Astrocyte of the cerebellum (primary cell): Measurements from ENCODE around the gene RPL15.

ENCODE experiments used
- DNase-seq: peaks from one replicate; pipeline ENCODE4 v3.0.0-alpha.2; 2011; ENCODE audit warnings: low read depth
- H3K4me3 ChIP-seq: 2 replicates; pipeline ENCODE4 v1.5.1; 2011; ENCODE audit warnings: mild to moderate bottlenecking, low read depth, low read length, moderate library complexity
- in situ Hi-C: cut with HindIII; loops from 2 replicates; pipeline ENCODE4 v1.10.0; 2017; ENCODE audit warnings: low sequenced_read_pairs
- TF ChIP-seq, protein P1 (sequence below): IDR thresholded peaks from 2 replicates; pipeline ENCODE4 v1.5.1; 2012; ENCODE audit warnings: low read length, low read depth, moderate library complexity, mild to moderate bottlenecking; ENCODE audit errors: missing control alignments

RPL15 gene

DNA sequence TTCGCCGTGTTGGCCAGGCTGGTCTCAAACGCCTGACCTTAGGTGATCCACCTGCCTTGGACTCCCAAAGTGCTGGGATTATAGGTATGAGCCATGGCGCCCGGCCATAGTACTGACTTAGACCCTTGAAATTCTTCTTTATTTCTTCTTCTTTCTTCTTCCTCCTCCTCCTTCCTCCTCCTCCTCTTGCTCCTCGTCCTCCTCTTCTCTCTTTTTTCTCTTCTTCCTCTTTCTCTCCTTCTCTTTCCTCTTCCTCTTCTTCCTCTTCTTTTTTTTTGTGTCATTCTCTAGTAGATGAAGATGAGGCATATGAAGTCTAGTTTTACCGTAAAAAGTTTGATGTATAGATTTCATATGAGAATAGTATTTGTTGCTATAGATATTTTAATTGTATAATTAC lies 9.3 kb downstream of the RPL15 start:
- H3K4me3 ChIP-seq, result no peak overlapping the region
- TF ChIP-seq, protein P1, sequence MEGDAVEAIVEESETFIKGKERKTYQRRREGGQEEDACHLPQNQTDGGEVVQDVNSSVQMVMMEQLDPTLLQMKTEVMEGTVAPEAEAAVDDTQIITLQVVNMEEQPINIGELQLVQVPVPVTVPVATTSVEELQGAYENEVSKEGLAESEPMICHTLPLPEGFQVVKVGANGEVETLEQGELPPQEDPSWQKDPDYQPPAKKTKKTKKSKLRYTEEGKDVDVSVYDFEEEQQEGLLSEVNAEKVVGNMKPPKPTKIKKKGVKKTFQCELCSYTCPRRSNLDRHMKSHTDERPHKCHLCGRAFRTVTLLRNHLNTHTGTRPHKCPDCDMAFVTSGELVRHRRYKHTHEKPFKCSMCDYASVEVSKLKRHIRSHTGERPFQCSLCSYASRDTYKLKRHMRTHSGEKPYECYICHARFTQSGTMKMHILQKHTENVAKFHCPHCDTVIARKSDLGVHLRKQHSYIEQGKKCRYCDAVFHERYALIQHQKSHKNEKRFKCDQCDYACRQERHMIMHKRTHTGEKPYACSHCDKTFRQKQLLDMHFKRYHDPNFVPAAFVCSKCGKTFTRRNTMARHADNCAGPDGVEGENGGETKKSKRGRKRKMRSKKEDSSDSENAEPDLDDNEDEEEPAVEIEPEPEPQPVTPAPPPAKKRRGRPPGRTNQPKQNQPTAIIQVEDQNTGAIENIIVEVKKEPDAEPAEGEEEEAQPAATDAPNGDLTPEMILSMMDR, result no peak
- no peak for DNase-seq
- in situ Hi-C loops, result no loop called here

DNA sequence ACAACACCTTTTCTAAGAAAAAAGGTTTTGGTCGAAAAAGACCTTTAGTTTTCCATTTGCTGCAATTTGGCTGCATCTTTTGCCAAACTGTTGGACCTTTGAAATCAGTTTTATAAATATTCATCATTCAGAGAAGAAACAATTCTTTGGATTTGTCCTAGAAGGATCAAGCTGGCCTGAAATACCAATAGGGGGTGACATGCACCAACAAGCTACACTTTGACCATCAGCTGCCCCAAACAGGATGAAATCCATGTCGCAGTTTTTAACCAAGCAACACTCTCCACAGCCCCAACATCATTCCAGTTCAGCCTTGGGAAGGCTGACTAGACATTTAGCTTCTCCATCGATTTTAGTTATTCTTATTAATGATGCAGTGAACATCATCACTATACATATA lies 9.8 kb downstream of the RPL15 start:
- H3K4me3 ChIP-seq, result no peak overlapping the region
- TF ChIP-seq, protein P1, result no peak
- DNase-seq, result no peak
- in situ Hi-C loops, result no loop called here

DNA sequence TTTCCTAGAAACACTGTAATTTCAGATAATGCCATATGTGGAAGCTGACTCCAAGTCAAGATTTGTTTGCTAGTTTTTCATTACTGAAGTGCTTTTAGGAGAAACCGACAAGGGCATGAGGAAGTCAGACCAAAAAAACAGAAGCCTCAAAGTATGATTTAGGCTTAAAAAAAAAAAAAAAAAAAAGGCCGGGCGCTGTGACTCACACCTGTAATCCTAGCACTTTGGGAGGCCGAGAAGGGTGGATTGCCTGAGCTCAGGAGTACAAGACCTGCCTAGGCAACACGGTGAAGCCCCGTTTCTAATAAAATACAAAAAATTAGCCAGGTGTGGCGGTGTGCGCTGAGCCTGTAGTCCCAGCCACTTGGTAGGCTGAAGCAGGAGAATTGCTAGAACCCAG lies 11.6 kb downstream of the RPL15 start:
- TF ChIP-seq, protein P1, result no peak

DNA sequence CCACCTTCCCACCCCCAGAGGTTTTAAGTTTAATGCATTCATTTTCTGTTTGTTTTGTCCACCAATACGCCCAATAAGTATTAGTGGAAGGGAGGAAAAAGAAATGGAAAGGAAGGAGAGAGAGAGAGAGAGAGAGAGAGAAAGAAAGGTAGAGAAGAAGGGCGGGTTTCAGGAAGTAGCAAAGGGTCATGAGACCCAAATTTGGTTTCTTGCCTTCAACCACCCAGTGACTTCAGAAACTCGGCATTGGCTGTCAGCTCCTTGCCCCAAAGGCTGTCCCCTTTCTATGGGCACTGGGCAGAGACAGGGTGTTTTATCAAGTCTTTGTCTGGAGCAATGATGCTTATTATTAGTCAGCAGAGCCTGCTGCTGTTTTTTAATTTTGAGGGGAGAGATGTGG lies 14.7 kb downstream of the RPL15 start:
- TF ChIP-seq, protein P1, result no peak
- in situ Hi-C loops, result no loop called here
- no peak overlapping the region for H3K4me3 ChIP-seq
- DNase-seq, result no peak

More for the DNA sequence above, 11.6 kb downstream of the RPL15 start:
- in situ Hi-C loops, result no loop called here
- no peak overlapping the region for H3K4me3 ChIP-seq
- no peak for DNase-seq

DNA sequence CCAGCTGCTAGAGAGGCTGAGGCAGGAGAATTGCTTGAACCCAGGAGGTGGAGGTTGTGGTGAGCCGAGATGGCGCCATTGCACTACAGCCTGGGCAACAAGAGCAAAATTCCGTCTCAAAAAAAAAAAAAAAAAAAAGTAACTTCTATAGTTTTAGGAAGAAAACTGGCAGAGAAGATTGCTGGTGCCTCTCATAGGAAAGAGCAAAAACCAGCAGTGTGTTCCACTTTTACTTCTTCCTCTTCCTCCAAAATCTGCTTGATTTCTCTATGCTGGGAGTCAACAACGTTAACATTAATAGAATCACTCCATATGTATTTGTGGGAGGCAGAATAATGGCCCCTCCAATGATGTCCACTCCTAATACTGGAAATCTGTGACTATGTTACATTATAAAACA lies 15.6 kb downstream of the RPL15 start:
- H3K4me3 ChIP-seq, result no peak overlapping the region
- in situ Hi-C loops, result no loop called here
- TF ChIP-seq, protein P1, result no peak
- DNase-seq, result no peak

DNA sequence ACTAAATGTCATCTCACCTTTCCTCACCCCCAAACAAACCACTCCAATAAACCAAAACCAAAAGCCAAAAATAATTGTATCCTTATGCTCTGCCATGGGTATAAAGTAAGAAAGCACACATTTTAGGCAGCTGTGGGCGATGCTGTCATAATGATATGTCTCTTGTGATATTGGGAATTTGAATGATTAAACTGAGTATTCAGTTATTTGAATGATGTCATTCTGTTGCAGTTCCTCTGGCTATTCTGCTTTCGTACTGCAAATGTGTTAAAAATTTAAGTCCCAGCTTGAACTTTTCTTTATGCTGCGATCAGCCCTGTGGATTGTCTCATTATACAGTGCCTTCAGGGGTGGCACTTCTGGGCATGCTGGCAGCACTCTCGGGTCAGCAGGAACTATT lies 17.3 kb downstream of the RPL15 start:
- no peak for DNase-seq
- H3K4me3 ChIP-seq, result no peak overlapping the region
- TF ChIP-seq, protein P1, result no peak
- in situ Hi-C loops, result no loop called here

DNA sequence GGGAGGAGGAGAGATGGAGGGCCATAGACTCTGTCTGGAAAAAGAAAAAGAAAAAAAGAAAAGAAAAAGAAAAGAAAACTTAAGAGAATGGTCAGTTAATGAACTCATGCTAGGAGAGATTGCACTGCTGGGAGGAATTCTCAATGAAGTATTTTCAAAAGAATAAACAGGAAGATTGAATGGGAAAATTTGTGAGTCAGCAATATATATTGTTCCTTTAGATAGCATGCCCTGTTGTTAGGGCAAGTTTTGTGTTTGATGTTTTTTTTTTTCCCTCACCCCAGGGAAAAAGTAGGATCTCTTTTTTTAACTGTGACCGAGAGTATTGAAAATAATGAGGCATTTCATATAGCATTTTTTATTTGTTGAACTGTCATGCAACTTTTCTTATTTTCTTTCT lies 20.4 kb downstream of the RPL15 start:
- in situ Hi-C loops, result no loop called here
- no peak for DNase-seq
- H3K4me3 ChIP-seq, result no peak overlapping the region
- TF ChIP-seq, protein P1, result no peak
